EL (cell line): ENCODE results near the gene SPDYE4.

Experiments
- DNase-seq: peaks from one replicate; pipeline ENCODE4 v3.0.0-alpha.2; 2016

Gene SPDYE4

GRCh38 chr17:8708025-8708461 is 50.3 kb downstream of the SPDYE4 start:
- DNase-seq, result no peak

- DNase-seq, result no peak
These were observed 50.9 kb downstream of the SPDYE4 start for GRCh38 chr17:8707332-8708024.

- no peak for DNase-seq
These were observed 51.9 kb downstream of the SPDYE4 start for GRCh38 chr17:8706431-8706830.

- DNase-seq, result no peak
These were observed 52.9 kb downstream of the SPDYE4 start for GRCh38 chr17:8705427-8705826.

- no peak for DNase-seq
These were observed 55.3 kb downstream of the SPDYE4 start for GRCh38 chr17:8703001-8703400.

GRCh38 chr17:8701754-8702153 is 56.6 kb downstream of the SPDYE4 start:
- DNase-seq, result no peak

GRCh38 chr17:8701221-8701620 is 57.1 kb downstream of the SPDYE4 start:
- DNase-seq, result no peak
